Lower leg skin (tissue), 3 donors: Measurements from ENCODE around the gene EPS8L3.

ENCODE experiments used
- CTCF ChIP-seq, 3 donors: fragments of 450-650 bp; IDR thresholded peaks; one replicate each; pipeline ENCODE4 v1.5.1; 2016; ENCODE audit warnings: antibody characterized with exemption in 3 of 3, mild to moderate bottlenecking in 3 of 3, moderate library complexity in 2 of 3
- POLR2A ChIP-seq, 2 donors: fragments of 450-650 bp; IDR thresholded peaks; one replicate each; pipeline ENCODE4 v1.6.1; 2016 to 2017; ENCODE audit warnings: antibody characterized with exemption in 2 of 2, mild to moderate bottlenecking in 1 of 2, moderate library complexity in 1 of 2

GRCh38 chr1:109722908-109723691 lies 40.6 kb downstream of the EPS8L3 start:
- TF ChIP-seq CTCF (IDR thresholded peaks at IDR 0.05) (no peak), POLR2A (IDR thresholded peaks at IDR 0.05) (no peak)
